Right renal cortex interstitium (tissue), 3 donors: ENCODE data around the gene PAXX. TPM values are rescaled to one million over a fixed set of nuclear protein-coding genes. Genes with fewer than 3 reads are reported as not detected.

Experiments used
- DNase-seq, 3 donors: peaks; one replicate each; pipeline ENCODE4 v3.0.0-alpha.2; 2013; ENCODE audit warnings: low read depth in 3 of 3, low spot score in 2 of 3
- polyA plus RNA-seq, 3 donors: library from polyadenylated mRNA; unstranded; fragments of 120-200 nt; gene quantifications; one replicate each; pipeline ENCODE4 v1.2.1, GENCODE V29; 2013; ENCODE audit not compliant: insufficient read length in 3 of 3

PAXX gene
- polyA plus RNA-seq, 3 donors = 22.3 to 27.0 (median 24.4) TPM

GRCh38 chr9:136952876-136953770 lies 39.1 kb upstream of the PAXX start:
- DNase-seq = no peak

GRCh38 chr9:136953771-136954269 lies 38.4 kb upstream of the PAXX start:
- no peak for DNase-seq

- no peak for DNase-seq
Observed at GRCh38 chr9:136954270-136955083, 37.7 kb upstream of the PAXX start.

- DNase-seq = no peak
Observed at GRCh38 chr9:136955202-136955942, 36.9 kb upstream of the PAXX start.

GRCh38 chr9:136955943-136956335 lies 36.3 kb upstream of the PAXX start:
- no peak for DNase-seq

- DNase-seq = no peak
Observed at GRCh38 chr9:136956604-136957003, 35.6 kb upstream of the PAXX start.

GRCh38 chr9:136957461-136957860 lies 34.8 kb upstream of the PAXX start:
- no peak for DNase-seq

- no peak for DNase-seq
Observed at GRCh38 chr9:136957901-136958300, 34.3 kb upstream of the PAXX start.

GRCh38 chr9:136958473-136958872 lies 33.7 kb upstream of the PAXX start:
- no peak for DNase-seq

GRCh38 chr9:136958898-136959850 lies 33.0 kb upstream of the PAXX start:
- no peak for DNase-seq

- no peak for DNase-seq
Observed at GRCh38 chr9:136960212-136960937, 31.8 kb upstream of the PAXX start.

GRCh38 chr9:136960938-136961275 lies 31.3 kb upstream of the PAXX start:
- no peak for DNase-seq

GRCh38 chr9:136961279-136962065 lies 30.8 kb upstream of the PAXX start:
- DNase-seq = no peak

GRCh38 chr9:136962163-136962562 lies 30.1 kb upstream of the PAXX start:
- no peak for DNase-seq

GRCh38 chr9:136962701-136963248 lies 29.4 kb upstream of the PAXX start:
- DNase-seq = no peak

- DNase-seq = no peak
Observed at GRCh38 chr9:136963341-136963740, 28.9 kb upstream of the PAXX start.

- no peak for DNase-seq
Observed at GRCh38 chr9:136963751-136964150, 28.5 kb upstream of the PAXX start.

GRCh38 chr9:136964171-136964689 lies 28.0 kb upstream of the PAXX start:
- DNase-seq = no peak
